ENCODE data around the gene EPHB1.
"Not testable (repeated sequence)": the region's sequence is repeated elsewhere in the genome, so short reads cannot be mapped to it uniquely, and the experiment has no call there.

EPHB1 gene

GRCh38 chr3:135197246-135197645 is 402.2 kb downstream of the EPHB1 start:
- no peak for DNase-seq

- DNase-seq: no peak
Observed at GRCh38 chr3:135197856-135198255, 402.8 kb downstream of the EPHB1 start.

- no peak for DNase-seq
Observed at GRCh38 chr3:135199137-135199536, 404.1 kb downstream of the EPHB1 start.

- no peak for DNase-seq
Observed at GRCh38 chr3:135203026-135203425, 408.0 kb downstream of the EPHB1 start.

DNA sequence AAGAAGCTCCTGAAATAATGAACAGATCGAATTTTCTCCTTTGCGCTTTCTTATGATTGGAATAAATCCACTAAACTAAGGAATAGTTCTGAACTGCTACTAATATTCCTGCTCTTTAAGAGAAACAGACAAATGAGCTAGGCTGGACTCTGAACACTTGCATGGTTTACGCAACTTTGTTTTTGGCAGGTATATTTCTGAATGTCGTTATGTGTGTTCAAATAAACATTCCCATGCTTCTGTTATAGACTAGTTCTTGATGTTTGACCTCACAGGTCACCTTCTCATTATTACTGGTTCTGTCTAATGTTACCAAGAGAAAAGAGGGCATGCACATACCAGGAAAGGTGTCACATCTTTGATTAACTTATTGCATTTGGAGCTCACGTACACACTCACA is 418.2 kb downstream of the EPHB1 start:
- DNase-seq: no peak

- DNase-seq: no peak
Observed at GRCh38 chr3:135213822-135214221, 418.8 kb downstream of the EPHB1 start.

GRCh38 chr3:135214400-135214799 is 419.3 kb downstream of the EPHB1 start:
- no peak for DNase-seq

GRCh38 chr3:135215516-135215915 is 420.5 kb downstream of the EPHB1 start:
- no peak for DNase-seq

DNA sequence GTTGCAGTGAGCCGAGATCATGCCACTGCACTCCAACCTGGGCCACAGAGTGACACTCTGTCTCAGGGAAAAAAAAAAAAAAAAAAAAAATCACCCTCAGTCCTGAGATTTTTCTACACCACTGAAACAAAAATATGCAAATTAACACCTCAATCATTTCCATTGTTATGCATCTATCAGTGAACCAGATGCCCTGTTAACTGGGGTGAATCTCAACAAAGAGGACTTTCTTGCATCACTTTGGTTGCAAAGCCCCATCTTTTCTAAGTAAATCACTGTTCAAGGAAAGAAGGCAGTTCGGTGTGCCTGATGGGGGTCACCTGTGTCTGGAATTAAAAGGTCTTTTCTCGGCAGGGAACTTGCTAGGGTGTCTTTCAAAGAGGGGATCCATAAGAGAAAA is 421.6 kb downstream of the EPHB1 start:
- DNase-seq: no peak

GRCh38 chr3:135217730-135218129 is 422.7 kb downstream of the EPHB1 start:
- no peak for DNase-seq

- no peak for DNase-seq
Observed at GRCh38 chr3:135218304-135218703, 423.2 kb downstream of the EPHB1 start.

- no peak for DNase-seq
Observed at GRCh38 chr3:135218782-135219181, 423.7 kb downstream of the EPHB1 start.

GRCh38 chr3:135224815-135225362 is 429.8 kb downstream of the EPHB1 start:
- DNase-seq: no peak

- DNase-seq: peak in 1 of 56 donors; percentile 10
Observed at GRCh38 chr3:135226057-135226456, 431.0 kb downstream of the EPHB1 start.

DNA sequence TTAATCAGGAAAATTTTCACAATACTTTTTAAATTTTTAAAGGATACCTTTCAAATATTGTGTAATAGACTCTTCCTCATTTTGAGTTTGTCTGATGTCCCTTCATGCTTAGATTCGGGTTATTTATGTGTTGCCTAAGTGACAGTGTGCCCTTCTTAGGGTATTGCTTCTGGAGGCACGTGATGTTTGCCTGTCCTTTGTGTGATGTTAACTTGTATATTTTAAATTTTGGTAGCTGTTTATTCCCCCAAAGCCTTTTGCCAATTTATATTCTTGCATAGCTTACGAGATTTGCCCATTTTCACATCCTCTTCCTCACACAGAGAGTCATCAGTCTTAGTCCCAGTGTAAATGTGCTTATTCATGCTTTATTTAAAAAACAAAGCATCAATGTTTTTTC is 433.1 kb downstream of the EPHB1 start:
- DNase-seq: no peak

- peak in 7 of 56 donors; percentile 2 to 34 (median 14) for DNase-seq
Observed at GRCh38 chr3:135229018-135229495, 434.0 kb downstream of the EPHB1 start.

GRCh38 chr3:135231737-135232136 is 436.7 kb downstream of the EPHB1 start:
- no peak for DNase-seq

GRCh38 chr3:135232226-135232625 is 437.2 kb downstream of the EPHB1 start:
- no peak for DNase-seq

DNA sequence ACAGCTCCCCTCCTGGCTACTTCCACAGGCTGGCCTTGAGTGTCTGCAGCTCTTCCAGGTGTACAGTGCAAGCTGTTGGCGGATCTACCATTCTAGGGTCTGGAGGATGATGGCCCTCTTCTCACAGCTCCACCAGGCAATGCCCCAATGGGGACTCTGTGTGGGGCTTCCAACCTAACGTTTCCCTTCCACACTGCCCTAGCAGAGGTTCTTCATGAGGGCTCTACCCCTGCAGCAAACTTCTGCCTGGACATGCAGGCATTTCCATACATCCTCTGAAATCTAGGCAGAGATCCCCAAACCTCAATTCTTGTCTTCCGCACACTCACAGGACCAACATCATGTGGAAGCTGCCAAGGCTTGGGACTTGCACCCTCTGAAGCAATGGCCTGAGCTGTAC is 438.4 kb downstream of the EPHB1 start:
- DNase-seq: not testable (repeated sequence)

- DNase-seq: no peak
Observed at GRCh38 chr3:135235541-135235940, 440.5 kb downstream of the EPHB1 start.

DNA sequence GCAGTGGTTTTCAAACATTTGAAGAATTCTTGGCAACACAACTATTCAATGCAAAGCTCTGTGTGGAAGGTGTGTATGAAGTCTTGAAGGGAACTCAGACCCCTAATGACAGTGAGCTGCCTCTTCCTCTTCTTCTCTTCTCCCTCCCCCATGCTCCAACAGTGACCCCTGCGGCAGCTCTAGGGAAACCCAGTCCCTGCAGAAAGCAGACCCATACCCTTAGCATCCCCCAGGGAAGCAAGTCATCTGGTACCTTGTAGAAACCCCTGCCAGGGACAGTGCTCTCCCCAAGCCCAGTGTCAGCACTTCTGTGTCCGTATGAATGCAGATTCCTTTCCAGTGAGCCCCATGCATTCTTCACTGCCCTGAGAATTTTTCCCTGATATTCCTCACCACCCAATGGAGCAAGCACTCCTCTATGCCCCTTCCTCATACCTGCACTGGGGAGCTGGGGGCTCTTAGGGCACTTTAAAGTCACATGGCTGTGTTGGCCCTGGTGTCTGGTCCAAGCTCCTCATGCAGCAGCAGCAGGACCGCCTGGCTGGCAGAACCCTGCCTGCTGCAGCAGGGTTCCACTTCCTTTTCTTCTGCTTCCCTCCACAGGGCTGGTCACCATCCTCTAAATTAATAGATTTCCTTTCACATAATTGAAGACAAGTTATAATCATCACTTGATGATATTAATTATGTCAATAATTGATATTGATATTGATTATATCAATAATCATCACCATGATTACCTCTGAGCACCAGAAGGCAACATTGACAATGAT is 442.5 kb downstream of the EPHB1 start:
- DNase-seq: no peak

- DNase-seq: no peak
Observed at GRCh38 chr3:135238236-135238830, 443.3 kb downstream of the EPHB1 start.
